Measurements from ENCODE around the gene ATP1A2.

DNA sequence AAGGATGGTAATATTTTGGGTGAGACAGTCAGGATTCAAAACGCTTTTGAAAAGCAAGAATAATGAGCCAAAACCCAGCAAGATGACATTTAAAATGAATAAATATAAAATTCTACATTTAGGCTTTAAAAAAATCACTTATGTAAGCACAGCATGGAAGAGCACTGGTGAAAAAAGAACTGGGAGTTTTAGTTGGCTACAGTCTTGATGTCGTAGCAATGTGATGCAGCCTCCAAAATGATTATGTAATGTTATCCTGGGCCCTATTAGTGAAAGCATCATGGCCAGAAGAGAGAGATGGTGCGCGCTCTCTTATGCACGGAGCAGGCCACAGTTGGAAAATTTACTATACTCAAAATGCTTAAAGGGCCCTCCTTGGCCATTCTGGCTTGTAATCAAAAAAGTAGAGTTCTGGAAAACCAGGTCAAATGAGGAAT, 29.1 kb upstream of the ATP1A2 start:
- no peak for TF ChIP-seq ZNF24 (tag by site-specific recombination; IDR thresholded peaks at IDR 0.05)
- no peak for TF ChIP-seq ZNF670 (tag by site-specific recombination; IDR thresholded peaks at IDR 0.05; ENCODE audit: low read depth)
- TF ChIP-seq, protein P1, sequence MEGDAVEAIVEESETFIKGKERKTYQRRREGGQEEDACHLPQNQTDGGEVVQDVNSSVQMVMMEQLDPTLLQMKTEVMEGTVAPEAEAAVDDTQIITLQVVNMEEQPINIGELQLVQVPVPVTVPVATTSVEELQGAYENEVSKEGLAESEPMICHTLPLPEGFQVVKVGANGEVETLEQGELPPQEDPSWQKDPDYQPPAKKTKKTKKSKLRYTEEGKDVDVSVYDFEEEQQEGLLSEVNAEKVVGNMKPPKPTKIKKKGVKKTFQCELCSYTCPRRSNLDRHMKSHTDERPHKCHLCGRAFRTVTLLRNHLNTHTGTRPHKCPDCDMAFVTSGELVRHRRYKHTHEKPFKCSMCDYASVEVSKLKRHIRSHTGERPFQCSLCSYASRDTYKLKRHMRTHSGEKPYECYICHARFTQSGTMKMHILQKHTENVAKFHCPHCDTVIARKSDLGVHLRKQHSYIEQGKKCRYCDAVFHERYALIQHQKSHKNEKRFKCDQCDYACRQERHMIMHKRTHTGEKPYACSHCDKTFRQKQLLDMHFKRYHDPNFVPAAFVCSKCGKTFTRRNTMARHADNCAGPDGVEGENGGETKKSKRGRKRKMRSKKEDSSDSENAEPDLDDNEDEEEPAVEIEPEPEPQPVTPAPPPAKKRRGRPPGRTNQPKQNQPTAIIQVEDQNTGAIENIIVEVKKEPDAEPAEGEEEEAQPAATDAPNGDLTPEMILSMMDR (tag by site-specific recombination; IDR thresholded peaks at IDR 0.05) = no peak
- TF ChIP-seq ZNF768 (tag by site-specific recombination; IDR thresholded peaks at IDR 0.05) = no peak
- no peak for TF ChIP-seq ZIC2 (tag by site-specific recombination; IDR thresholded peaks at IDR 0.05)
- TF ChIP-seq GLIS2 (tag by site-specific recombination; IDR thresholded peaks at IDR 0.05) = no peak
- no peak for TF ChIP-seq ZNF274 (IDR thresholded peaks at IDR 0.05; ENCODE audit: low read length)
- TF ChIP-seq ZNF274 (tag by site-specific recombination; IDR thresholded peaks at IDR 0.05; ENCODE audit: borderline replicate concordance) = no peak
- no peak for TF ChIP-seq ZNF175 (tag by site-specific recombination; IDR thresholded peaks at IDR 0.05)

All from HEK293 (cell line).